GM23338 (cell line): ENCODE data around the gene AJM1. TPM values are rescaled to one million over a fixed set of nuclear protein-coding genes. Genes with fewer than 3 reads are reported as not detected.

Source experiments
- EZH2phosphoT487 ChIP-seq: fragments of 200-600 bp; sonication (generic); IDR thresholded peaks from one replicate; pipeline ENCODE4 v1.8.1; 2018; ENCODE audit warnings: antibody characterized with exemption; ENCODE audit not compliant: unreplicated experiment
- STAT1 ChIP-seq: IDR thresholded peaks from one replicate; pipeline ENCODE4 v1.6.1; 2016; ENCODE audit warnings: antibody characterized with exemption; ENCODE audit not compliant: unreplicated experiment
- ZNF114 ChIP-seq: fragments of 250-450 bp; sonication (Bioruptor Pico); IDR thresholded peaks from 2 replicates; pipeline ENCODE4 v1.5.0; 2020; ENCODE audit warnings: mild to moderate bottlenecking, moderate library complexity
- microRNA-seq: library from miRNA; unstranded; fragments of <30 nt; microRNA quantifications from one replicate; pipeline ENCODE4, GENCODE V29; 2017
- polyA plus RNA-seq: library from polyadenylated mRNA; unstranded; fragments of >200 nt; fragmentation: Nextera tagmentation; extraction: Ambion mirVana; gene quantifications from 2 replicates; pipeline ENCODE4 v1.2.1, GENCODE V29; 2016
- small RNA-seq: library from RNA; depleted of rRNA; stranded (forward); fragments of <200 nt; gene quantifications from one replicate; pipeline ENCODE3, GENCODE V24; 2014; ENCODE audit warnings: low replicate concordance
- total RNA-seq: library from RNA; depleted of rRNA; stranded (reverse); fragments of >200 nt; shearing (Covaris generic); gene quantifications from 2 replicates; pipeline ENCODE4 v1.2.3, GENCODE V29; 2014; rRNA removed
- TF ChIP-seq, protein P1 (sequence below): fragments of 250-450 bp; sonication (Bioruptor Pico); IDR thresholded peaks from 2 replicates; pipeline ENCODE4 v1.5.0; 2020; ENCODE audit warnings: mild to moderate bottlenecking, moderate library complexity
- TF ChIP-seq, protein P2 (sequence below), 2 experiments: fragments of 200-600 bp in 1 of 2; sonication (generic) in 1 of 2; conservative IDR thresholded peaks; 2 replicates each; pipeline versions ENCODE4 v1.5.1 to v1.6.1; 2016 to 2017; ENCODE audit warnings: antibody characterized with exemption in 2 of 2, low read depth in 2 of 2, mild to moderate bottlenecking in 2 of 2, moderate library complexity in 1 of 2
- TF ChIP-seq, protein P3 (sequence below): IDR thresholded peaks from 2 replicates; pipeline ENCODE4 v1.6.1; 2016; ENCODE audit warnings: antibody characterized with exemption

Gene AJM1
- total and polyA plus RNA-seq, 2 experiments from 2014 or later, result 0.36 to 0.49 TPM

DNA sequence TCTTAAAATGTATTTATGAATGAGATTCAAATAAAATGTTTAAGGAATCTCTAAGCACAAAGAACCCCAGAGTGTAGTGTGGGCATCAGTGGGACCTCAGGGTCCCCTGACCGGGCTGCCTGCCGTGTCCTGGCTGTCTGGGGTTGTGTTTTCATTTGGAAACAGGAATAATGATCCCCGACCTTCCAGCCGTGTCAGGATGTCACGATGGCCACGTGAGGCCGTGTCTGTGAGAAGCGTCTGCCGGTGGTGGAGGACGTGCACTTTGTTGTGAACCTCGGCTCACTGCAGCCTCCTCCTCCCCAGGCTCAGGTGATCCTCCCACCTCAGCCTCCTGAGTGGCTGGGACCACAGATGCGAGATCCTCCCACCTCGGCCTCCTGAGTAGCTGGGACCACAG lies 48.4 kb downstream of the AJM1 start (continued):
- TF ChIP-seq, protein P1, sequence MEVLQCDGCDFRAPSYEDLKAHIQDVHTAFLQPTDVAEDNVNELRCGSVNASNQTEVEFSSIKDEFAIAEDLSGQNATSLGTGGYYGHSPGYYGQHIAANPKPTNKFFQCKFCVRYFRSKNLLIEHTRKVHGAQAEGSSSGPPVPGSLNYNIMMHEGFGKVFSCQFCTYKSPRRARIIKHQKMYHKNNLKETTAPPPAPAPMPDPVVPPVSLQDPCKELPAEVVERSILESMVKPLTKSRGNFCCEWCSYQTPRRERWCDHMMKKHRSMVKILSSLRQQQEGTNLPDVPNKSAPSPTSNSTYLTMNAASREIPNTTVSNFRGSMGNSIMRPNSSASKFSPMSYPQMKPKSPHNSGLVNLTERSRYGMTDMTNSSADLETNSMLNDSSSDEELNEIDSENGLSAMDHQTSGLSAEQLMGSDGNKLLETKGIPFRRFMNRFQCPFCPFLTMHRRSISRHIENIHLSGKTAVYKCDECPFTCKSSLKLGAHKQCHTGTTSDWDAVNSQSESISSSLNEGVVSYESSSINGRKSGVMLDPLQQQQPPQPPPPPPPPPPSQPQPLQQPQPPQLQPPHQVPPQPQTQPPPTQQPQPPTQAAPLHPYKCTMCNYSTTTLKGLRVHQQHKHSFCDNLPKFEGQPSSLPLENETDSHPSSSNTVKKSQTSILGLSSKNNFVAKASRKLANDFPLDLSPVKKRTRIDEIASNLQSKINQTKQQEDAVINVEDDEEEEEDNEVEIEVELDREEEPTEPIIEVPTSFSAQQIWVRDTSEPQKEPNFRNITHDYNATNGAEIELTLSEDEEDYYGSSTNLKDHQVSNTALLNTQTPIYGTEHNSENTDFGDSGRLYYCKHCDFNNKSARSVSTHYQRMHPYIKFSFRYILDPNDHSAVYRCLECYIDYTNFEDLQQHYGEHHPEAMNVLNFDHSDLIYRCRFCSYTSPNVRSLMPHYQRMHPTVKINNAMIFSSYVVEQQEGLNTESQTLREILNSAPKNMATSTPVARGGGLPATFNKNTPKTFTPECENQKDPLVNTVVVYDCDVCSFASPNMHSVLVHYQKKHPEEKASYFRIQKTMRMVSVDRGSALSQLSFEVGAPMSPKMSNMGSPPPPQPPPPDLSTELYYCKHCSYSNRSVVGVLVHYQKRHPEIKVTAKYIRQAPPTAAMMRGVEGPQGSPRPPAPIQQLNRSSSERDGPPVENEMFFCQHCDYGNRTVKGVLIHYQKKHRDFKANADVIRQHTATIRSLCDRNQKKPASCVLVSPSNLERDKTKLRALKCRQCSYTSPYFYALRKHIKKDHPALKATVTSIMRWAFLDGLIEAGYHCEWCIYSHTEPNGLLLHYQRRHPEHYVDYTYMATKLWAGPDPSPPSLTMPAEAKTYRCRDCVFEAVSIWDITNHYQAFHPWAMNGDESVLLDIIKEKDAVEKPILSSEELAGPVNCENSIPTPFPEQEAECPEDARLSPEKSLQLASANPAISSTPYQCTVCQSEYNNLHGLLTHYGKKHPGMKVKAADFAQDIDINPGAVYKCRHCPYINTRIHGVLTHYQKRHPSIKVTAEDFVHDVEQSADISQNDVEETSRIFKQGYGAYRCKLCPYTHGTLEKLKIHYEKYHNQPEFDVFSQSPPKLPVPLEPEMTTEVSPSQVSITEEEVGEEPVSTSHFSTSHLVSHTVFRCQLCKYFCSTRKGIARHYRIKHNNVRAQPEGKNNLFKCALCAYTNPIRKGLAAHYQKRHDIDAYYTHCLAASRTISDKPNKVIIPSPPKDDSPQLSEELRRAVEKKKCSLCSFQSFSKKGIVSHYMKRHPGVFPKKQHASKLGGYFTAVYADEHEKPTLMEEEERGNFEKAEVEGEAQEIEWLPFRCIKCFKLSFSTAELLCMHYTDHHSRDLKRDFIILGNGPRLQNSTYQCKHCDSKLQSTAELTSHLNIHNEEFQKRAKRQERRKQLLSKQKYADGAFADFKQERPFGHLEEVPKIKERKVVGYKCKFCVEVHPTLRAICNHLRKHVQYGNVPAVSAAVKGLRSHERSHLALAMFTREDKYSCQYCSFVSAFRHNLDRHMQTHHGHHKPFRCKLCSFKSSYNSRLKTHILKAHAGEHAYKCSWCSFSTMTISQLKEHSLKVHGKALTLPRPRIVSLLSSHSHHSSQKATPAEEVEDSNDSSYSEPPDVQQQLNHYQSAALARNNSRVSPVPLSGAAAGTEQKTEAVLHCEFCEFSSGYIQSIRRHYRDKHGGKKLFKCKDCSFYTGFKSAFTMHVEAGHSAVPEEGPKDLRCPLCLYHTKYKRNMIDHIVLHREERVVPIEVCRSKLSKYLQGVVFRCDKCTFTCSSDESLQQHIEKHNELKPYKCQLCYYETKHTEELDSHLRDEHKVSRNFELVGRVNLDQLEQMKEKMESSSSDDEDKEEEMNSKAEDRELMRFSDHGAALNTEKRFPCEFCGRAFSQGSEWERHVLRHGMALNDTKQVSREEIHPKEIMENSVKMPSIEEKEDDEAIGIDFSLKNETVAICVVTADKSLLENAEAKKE (CRISPR knock-in tag), result no peak
- TF ChIP-seq, protein P2, sequence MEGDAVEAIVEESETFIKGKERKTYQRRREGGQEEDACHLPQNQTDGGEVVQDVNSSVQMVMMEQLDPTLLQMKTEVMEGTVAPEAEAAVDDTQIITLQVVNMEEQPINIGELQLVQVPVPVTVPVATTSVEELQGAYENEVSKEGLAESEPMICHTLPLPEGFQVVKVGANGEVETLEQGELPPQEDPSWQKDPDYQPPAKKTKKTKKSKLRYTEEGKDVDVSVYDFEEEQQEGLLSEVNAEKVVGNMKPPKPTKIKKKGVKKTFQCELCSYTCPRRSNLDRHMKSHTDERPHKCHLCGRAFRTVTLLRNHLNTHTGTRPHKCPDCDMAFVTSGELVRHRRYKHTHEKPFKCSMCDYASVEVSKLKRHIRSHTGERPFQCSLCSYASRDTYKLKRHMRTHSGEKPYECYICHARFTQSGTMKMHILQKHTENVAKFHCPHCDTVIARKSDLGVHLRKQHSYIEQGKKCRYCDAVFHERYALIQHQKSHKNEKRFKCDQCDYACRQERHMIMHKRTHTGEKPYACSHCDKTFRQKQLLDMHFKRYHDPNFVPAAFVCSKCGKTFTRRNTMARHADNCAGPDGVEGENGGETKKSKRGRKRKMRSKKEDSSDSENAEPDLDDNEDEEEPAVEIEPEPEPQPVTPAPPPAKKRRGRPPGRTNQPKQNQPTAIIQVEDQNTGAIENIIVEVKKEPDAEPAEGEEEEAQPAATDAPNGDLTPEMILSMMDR (conservative IDR thresholded peaks at IDR 0.05; ENCODE audit: low read depth in 2 of 2), result no peak
- TF ChIP-seq, protein P3, sequence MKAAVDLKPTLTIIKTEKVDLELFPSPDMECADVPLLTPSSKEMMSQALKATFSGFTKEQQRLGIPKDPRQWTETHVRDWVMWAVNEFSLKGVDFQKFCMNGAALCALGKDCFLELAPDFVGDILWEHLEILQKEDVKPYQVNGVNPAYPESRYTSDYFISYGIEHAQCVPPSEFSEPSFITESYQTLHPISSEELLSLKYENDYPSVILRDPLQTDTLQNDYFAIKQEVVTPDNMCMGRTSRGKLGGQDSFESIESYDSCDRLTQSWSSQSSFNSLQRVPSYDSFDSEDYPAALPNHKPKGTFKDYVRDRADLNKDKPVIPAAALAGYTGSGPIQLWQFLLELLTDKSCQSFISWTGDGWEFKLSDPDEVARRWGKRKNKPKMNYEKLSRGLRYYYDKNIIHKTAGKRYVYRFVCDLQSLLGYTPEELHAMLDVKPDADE, result no peak
- no peak for TF ChIP-seq EZH2phosphoT487
- TF ChIP-seq STAT1, result no peak
- TF ChIP-seq ZNF114 (CRISPR knock-in tag), result no peak

Small RNA genes lying within 50 kb of the gene (microRNA-seq; reads per million reads assigned to microRNA genes)
- gene MIR4292 (not detected), gene MIR4479 (not detected)

Small RNA genes lying within 50 kb of the gene (small RNA-seq; reads per million reads assigned to genes)
- not detected for gene AL355987.2
- not detected for gene MIR4292
- gene MIR4479, result not detected

Other genes with a start within 250 kb of the AJM1 start
- 56.1 and 60.8 TPM in 2 replicates for gene EGFL7, start 179.6 kb upstream of the AJM1 start, total RNA-seq
- 38.2 and 44.4 TPM in 2 replicates for gene EGFL7, start 179.6 kb upstream of the AJM1 start, polyA plus RNA-seq
- gene AGPAT2, start 155.0 kb upstream of the AJM1 start, total RNA-seq, result 33.3 and 44.7 TPM in 2 replicates
- 31.8 and 34.4 TPM in 2 replicates for gene AGPAT2, start 155.0 kb upstream of the AJM1 start, polyA plus RNA-seq
- 47.2 and 60.0 TPM in 2 replicates for gene DIPK1B, start 129.9 kb upstream of the AJM1 start, total RNA-seq
- gene DIPK1B, start 129.9 kb upstream of the AJM1 start, polyA plus RNA-seq, result 18.7 and 24.2 TPM in 2 replicates
- gene LCN10, start 99.5 kb upstream of the AJM1 start, total RNA-seq, result 0.45 and 9.8 TPM in 2 replicates
- 0.43 and 0.74 TPM in 2 replicates for gene LCN10, start 99.5 kb upstream of the AJM1 start, polyA plus RNA-seq
- not detected in 2 replicates for gene LCN6, start 94.0 kb upstream of the AJM1 start, total RNA-seq
- gene LCN6, start 94.0 kb upstream of the AJM1 start, polyA plus RNA-seq, result not detected in 2 replicates
- gene LCN8, start 84.2 kb upstream of the AJM1 start, total RNA-seq, result not detected in 2 replicates
- gene LCN8, start 84.2 kb upstream of the AJM1 start, polyA plus RNA-seq, result not detected in 2 replicates
- 0.54 and 0.90 TPM in 2 replicates for gene LCN15, start 78.0 kb upstream of the AJM1 start, total RNA-seq
- 0.76 and 1.2 TPM in 2 replicates for gene LCN15, start 78.0 kb upstream of the AJM1 start, polyA plus RNA-seq
- 57.0 and 71.4 TPM in 2 replicates for gene TMEM141, start 51.1 kb upstream of the AJM1 start, total RNA-seq
- 90.0 and 90.5 TPM in 2 replicates for gene TMEM141, start 51.1 kb upstream of the AJM1 start, polyA plus RNA-seq
- gene CCDC183, start 46.1 kb upstream of the AJM1 start, total RNA-seq, result 1.1 and 2.9 TPM in 2 replicates
- gene CCDC183, start 46.1 kb upstream of the AJM1 start, polyA plus RNA-seq, result 1.2 and 1.6 TPM in 2 replicates
- gene RABL6, start 34.5 kb upstream of the AJM1 start, total RNA-seq, result 117 and 127 TPM in 2 replicates
- gene RABL6, start 34.5 kb upstream of the AJM1 start, polyA plus RNA-seq, result 59.1 and 66.7 TPM in 2 replicates
- 67.1 and 86.2 TPM in 2 replicates for gene PHPT1, start 6.9 kb downstream of the AJM1 start, total RNA-seq
- 437 and 509 TPM in 2 replicates for gene PHPT1, start 6.9 kb downstream of the AJM1 start, polyA plus RNA-seq
- gene MAMDC4, start 9.9 kb downstream of the AJM1 start, total RNA-seq, result 4.1 and 6.8 TPM in 2 replicates
- gene MAMDC4, start 9.9 kb downstream of the AJM1 start, polyA plus RNA-seq, result 1.7 and 2.7 TPM in 2 replicates
- gene EDF1, start 23.8 kb downstream of the AJM1 start, total RNA-seq, result 273 and 326 TPM in 2 replicates
- gene EDF1, start 23.8 kb downstream of the AJM1 start, polyA plus RNA-seq, result 793 and 860 TPM in 2 replicates
- gene TRAF2, start 44.0 kb downstream of the AJM1 start, total RNA-seq, result 31.5 and 39.9 TPM in 2 replicates
- 24.8 and 25.4 TPM in 2 replicates for gene TRAF2, start 44.0 kb downstream of the AJM1 start, polyA plus RNA-seq
- gene FBXW5, start 102.3 kb downstream of the AJM1 start, total RNA-seq, result 102 and 111 TPM in 2 replicates
- gene FBXW5, start 102.3 kb downstream of the AJM1 start, polyA plus RNA-seq, result 27.0 and 27.9 TPM in 2 replicates
- gene C8G, start 102.8 kb downstream of the AJM1 start, total RNA-seq, result not detected in 2 replicates
- not detected in 2 replicates for gene C8G, start 102.8 kb downstream of the AJM1 start, polyA plus RNA-seq
- gene LCN12, start 109.8 kb downstream of the AJM1 start, total RNA-seq, result 0.69 and 2.6 TPM in 2 replicates
- gene LCN12, start 109.8 kb downstream of the AJM1 start, polyA plus RNA-seq, result 0.39 and 0.68 TPM in 2 replicates
- gene PTGDS, start 135.0 kb downstream of the AJM1 start, total RNA-seq, result 1.9 TPM in 1 of 2 replicates, not detected in the other
- gene PTGDS, start 135.0 kb downstream of the AJM1 start, polyA plus RNA-seq, result 3.1 and 5.9 TPM in 2 replicates
- gene LCNL1, start 140.5 kb downstream of the AJM1 start, total RNA-seq, result not detected in 2 replicates
- 0.11 and 0.14 TPM in 2 replicates for gene LCNL1, start 140.5 kb downstream of the AJM1 start, polyA plus RNA-seq
- gene PAXX, start 149.9 kb downstream of the AJM1 start, total RNA-seq, result 33.9 and 71.5 TPM in 2 replicates
- gene PAXX, start 149.9 kb downstream of the AJM1 start, polyA plus RNA-seq, result 86.0 and 88.3 TPM in 2 replicates
- 0.56 TPM in 1 of 2 replicates, not detected in the other for gene CLIC3, start 154.1 kb downstream of the AJM1 start, total RNA-seq
- 0.53 and 0.57 TPM in 2 replicates for gene CLIC3, start 154.1 kb downstream of the AJM1 start, polyA plus RNA-seq
- gene ABCA2, start 185.8 kb downstream of the AJM1 start, total RNA-seq, result 14.2 and 16.0 TPM in 2 replicates
- gene ABCA2, start 185.8 kb downstream of the AJM1 start, polyA plus RNA-seq, result 5.6 and 7.0 TPM in 2 replicates
- not detected in 2 replicates for gene FUT7, start 189.6 kb downstream of the AJM1 start, total RNA-seq
- gene FUT7, start 189.6 kb downstream of the AJM1 start, polyA plus RNA-seq, result not detected in 2 replicates
- 26.2 and 34.3 TPM in 2 replicates for gene NPDC1, start 203.7 kb downstream of the AJM1 start, total RNA-seq
- gene NPDC1, start 203.7 kb downstream of the AJM1 start, polyA plus RNA-seq, result 35.5 and 36.7 TPM in 2 replicates
- gene ENTPD2, start 211.6 kb downstream of the AJM1 start, total RNA-seq, result 1.1 and 1.9 TPM in 2 replicates
- 1.8 and 2.9 TPM in 2 replicates for gene ENTPD2, start 211.6 kb downstream of the AJM1 start, polyA plus RNA-seq
- 55.1 and 60.3 TPM in 2 replicates for gene SAPCD2, start 228.1 kb downstream of the AJM1 start, total RNA-seq
- 13.4 and 14.5 TPM in 2 replicates for gene SAPCD2, start 228.1 kb downstream of the AJM1 start, polyA plus RNA-seq
- 5.5 and 8.1 TPM in 2 replicates for gene UAP1L1, start 235.0 kb downstream of the AJM1 start, total RNA-seq
- gene UAP1L1, start 235.0 kb downstream of the AJM1 start, polyA plus RNA-seq, result 2.5 and 3.4 TPM in 2 replicates
- 35.7 and 39.9 TPM in 2 replicates for gene MAN1B1, start 244.5 kb downstream of the AJM1 start, total RNA-seq
- 15.7 and 18.2 TPM in 2 replicates for gene MAN1B1, start 244.5 kb downstream of the AJM1 start, polyA plus RNA-seq